ENCODE results near the gene DYNC1LI2. TPM values are rescaled to one million over a fixed set of nuclear protein-coding genes. Genes with fewer than 3 reads are reported as not detected.
"Not testable (repeated sequence)": the region's sequence is repeated elsewhere in the genome, so short reads cannot be mapped to it uniquely, and the experiment has no call there.

Gene DYNC1LI2
- 100 to 1,000 TPM; 109 to 161 (median 128) TPM for polyA plus RNA-seq (ENCODE audit: insufficient read length in 4 of 4)

DNA sequence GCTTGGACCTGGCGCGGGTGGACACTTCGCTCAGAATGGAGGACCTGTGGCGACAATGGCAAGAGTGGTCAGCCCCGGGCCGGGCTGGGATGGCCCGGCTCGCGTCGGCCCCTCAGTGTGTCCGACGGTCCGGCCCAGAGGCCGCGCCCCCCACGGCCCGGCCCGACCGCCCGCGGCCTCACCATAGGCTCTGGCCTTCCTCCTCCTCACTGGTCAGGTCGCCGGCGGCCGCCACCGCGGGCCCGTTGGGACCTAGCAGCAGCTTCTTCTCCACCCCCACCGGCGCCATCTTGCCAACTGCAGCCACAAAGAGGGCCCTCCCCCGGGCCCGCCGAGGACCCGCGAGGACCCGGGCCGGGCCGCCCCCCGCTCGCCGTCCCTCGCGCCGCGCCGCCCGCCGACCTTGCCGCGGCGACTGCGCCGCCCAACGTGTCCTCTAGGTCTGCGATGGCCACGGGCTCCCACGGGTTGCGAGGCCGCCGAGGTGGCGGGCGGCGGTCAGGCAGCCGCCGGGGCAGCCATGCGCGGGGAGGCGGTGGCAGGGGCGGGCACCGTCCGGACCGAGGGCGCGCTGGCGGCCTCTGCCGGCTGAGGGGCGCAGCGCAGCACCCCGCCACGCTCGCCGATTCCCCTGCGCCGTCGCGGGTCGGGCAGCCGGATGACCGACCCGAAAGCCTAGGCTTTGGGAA is at the start of gene DYNC1LI2:
Gene DYNC1LI2, minus strand, starts transcription at position 307 of the 689 bp plus-strand sequence. Its CDS starts 18 bp downstream, at position 289.
- peak in 2 of 4 donors; percentile 54 to 65 for DNase-seq (ENCODE audit: low read depth in 4 of 4, low spot score in 3 of 4)

DNA sequence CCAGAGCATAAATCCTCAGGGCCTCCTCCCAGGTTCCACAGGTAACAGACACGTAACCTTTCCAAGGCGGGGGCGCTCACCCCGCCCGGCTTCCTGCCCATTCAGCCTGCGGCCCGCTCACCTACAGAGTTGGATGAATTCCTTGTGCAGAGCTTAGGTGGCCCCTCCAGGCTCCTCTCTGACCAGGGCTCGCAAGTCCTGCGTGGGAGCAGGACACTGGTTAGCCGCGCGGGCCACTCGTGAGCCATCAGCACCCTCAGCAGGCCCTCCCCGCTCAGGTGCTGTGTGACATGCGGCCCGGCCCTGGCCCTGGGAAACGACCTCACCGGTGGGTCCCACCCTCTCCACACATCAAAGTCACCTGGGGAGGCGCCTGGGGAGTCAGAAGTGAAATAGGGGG is 49.4 kb upstream of the DYNC1LI2 start:
- no peak for DNase-seq (ENCODE audit: low read depth in 4 of 4, low spot score in 3 of 4)

DNA sequence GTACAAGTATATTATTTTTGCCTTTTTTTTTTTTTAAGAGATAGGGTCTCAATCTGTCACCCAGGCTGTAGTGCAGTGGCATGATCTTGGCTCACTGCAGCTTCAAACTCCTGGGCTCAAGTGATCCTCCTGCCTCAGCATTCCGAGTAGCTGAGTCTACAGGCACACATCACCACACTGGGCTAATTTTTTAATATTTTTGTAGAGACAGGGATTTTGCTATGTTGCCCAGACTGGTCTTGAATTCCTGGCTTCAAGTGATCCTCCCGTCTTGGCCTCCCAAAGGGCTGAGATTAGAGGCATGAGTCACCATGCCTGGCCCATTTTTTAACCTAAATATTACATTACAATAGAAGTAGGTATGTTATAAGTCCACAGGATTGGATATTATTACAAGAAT is 46.8 kb upstream of the DYNC1LI2 start:
- no peak for DNase-seq (ENCODE audit: low read depth in 4 of 4, low spot score in 3 of 4)

DNA sequence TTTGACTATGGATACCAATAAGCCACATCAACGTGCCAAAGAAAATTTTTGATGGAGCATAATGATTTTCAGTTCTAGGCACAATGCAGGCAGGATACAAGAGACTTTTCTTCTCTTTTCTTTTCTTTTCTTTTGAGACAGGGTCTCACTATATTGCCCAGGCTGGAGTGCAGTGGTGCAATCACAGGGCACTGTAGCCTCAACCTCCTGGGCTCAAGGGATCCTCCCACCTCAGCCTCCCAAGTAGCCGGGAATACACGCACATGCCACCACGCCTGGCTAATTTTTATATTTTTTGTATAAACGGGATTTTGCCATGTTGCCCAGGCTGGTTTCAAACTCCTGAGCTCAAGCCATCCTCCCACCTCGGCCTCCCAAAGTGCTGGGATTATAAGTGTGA is 42.6 kb upstream of the DYNC1LI2 start:
- not testable (repeated sequence) for DNase-seq (ENCODE audit: low read depth in 4 of 4, low spot score in 3 of 4)

DNA sequence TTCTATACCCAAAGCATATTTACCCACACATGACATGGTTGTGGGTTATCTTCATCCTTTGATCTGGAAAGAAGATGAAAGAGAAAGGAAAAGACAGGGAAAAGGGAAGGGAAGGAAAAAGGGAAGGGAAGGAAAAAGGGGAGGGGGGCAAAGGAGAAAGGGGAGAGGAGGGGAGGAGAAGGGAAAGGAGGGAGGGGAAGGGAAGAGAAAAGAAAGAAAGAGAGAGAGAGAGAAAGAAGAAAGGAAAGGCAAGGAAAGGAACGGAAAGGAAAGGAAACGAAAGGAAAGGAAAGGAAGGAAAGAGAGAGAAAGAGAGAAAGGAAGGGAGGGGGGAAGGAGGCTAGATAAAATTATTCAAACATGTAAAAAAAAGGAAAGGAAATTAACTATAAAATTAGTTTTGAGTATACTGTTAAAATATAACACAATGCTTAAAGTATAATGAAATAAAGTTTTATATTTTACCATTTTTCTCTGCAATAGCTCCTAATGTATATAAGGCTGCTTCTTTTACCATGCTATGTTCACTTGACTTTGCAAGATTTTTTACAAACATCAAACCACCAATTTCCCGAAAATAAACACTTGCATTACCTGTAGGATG is 38.8 kb upstream of the DYNC1LI2 start:
- DNase-seq (ENCODE audit: low read depth in 4 of 4, low spot score in 3 of 4), result no peak

DNA sequence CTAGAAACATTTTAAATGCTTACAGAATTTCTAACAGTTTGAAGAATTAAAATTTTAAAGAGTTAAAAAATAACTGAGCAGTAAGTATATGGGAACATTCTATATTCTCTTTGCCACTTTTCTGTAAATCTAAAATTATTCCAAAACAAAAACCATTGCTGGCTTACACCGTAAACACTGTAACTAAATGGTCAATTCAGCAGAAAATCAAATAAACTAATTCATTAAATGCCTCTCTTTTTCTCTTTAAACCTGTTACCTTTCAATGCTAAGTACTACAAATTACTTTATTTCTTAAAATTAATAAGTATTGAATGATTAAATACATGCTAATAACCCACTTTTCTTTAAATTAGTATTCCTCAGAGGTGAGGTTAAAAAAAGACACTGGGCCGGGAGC is 36.0 kb upstream of the DYNC1LI2 start:
- DNase-seq (ENCODE audit: low read depth in 4 of 4, low spot score in 3 of 4), result no peak

DNA sequence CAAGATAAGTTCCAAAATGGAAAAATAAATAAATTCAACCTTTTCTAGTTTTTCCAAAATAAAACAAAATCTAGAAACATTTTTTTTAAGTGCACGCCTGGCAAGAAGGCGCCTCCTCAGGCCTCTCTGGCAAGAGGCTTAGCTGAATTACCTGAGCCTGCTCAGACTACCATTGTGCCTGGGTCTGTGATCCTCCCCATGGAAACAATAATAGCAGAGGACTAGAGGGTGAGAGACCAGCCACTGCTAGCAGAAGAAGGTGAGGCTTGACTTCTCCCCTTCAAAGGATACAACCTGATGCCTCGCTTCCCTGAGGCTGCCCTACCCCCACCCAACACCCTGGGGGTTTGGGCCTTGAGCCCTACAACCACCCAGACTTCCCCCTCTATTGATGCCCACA is 35.1 kb upstream of the DYNC1LI2 start:
- no peak for DNase-seq (ENCODE audit: low read depth in 4 of 4, low spot score in 3 of 4)

DNA sequence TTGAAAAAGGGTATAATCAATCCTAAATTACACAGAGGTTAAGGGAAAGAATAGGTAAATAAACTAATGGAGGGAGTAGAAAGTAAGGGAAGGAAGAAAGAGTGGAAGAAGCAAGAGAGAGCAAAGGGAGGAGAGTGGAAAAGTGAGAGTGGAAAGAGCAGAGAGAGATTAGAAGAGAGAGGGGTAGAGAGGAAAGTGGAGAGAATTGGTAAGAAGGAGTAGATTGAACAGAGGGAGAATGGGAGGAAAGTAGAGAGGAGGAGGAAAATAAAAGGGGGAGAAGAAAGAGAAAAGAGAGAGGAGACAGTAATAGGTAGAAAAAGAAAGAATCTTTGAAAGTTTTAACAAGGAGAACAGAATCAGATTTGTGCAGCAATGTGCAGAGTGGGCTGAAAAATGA is 25.0 kb upstream of the DYNC1LI2 start:
- DNase-seq (ENCODE audit: low read depth in 4 of 4, low spot score in 3 of 4), result no peak

DNA sequence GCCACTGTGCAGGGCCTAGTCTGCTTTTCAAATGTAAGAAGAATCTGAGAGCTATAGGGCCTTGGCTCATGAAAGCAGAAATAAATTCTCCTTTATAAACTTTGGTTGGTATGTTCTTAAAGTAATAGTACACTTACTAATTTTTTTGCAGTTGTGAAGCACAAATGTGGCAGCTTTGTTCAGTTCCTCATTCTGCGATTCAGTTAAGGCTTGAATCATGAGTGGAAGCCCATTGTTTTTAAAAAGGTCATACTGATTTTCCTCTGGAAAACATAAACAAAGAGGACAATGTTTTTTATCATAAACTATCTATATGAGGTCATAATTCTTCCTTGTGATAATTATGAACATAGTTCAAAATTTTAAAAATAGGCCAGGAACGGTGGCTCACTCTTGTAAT is 23.6 kb upstream of the DYNC1LI2 start:
- no peak for DNase-seq (ENCODE audit: low read depth in 4 of 4, low spot score in 3 of 4)

DNA sequence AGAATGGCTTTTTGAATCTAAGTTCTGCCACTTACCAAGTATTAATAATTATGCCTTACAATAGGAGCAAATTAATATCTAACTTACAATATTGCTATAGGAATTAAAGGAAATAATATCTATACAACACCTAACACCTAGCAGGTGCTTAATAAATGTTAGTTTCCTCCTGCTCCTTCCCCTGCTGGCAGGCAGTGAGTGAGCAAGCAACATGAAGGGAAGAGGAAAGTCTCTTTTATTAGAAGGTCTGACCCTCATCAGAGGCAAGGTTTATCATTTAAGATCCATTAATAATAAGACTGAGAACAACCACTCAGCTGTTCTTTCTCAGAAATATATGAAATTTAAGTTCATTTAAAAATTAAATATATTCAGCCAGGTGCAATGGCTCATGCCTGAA is 6.7 kb upstream of the DYNC1LI2 start:
- no peak for DNase-seq (ENCODE audit: low read depth in 4 of 4, low spot score in 3 of 4)

DNA sequence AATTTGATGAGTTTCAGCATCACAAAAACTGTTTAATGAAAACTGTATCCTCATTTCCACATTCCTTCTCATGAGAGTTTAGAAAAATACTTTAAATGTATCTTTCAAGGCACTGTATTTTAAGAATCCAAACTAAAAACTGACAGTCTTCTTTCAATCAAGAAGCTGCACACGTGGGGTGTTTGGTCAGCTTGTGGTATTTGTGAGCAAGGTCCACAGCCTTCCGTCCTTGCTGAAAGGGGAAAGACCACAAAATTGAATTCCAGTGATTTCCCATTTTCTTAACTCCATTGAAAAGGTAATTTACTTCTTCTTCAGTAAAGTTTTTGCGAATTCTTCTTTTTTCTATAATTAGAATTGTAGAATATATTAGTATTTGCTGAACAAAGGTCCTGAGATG is 3.4 kb upstream of the DYNC1LI2 start:
- DNase-seq (ENCODE audit: low read depth in 4 of 4, low spot score in 3 of 4), result no peak

DNA sequence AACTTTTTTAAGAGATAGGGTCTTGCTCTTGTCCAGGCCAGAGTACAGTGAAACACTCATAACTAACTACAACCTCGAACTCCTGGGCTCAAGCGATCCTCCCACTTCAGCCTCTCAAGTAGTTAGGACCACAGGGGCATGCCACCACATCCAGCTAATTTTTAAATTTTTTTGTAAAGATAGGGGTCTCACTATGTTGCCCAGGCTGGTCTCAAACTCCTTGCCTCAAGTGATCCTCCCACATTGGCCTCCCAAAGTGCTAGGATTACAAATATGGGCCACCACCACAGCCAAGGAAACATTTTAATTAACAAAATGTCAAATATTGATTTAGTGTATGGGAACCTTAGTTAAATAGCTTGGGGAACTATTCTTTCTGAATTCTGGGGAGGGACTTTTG is 2.8 kb upstream of the DYNC1LI2 start:
- DNase-seq (ENCODE audit: low read depth in 4 of 4, low spot score in 3 of 4), result no peak

DNA sequence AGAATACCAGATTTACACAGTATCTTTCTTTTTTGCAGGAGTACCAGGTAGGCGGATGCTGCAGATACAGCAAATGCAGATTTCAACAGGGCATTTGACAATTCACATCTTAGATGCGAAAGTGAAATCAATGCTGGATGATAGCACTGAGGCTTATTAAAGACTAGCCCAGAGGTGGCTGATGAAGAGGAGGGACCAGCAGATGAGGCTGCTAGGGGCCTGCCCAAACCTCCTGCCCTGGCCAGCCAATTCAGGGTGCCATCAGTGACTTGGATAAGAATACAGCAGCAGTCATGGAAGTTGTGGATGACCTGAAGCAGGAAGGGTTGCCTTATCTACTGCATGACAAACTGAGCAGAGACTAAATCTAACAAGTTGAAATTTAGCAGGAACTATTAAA is 1.5 kb upstream of the DYNC1LI2 start:
- DNase-seq (ENCODE audit: low read depth in 4 of 4, low spot score in 3 of 4), result no peak

DNA sequence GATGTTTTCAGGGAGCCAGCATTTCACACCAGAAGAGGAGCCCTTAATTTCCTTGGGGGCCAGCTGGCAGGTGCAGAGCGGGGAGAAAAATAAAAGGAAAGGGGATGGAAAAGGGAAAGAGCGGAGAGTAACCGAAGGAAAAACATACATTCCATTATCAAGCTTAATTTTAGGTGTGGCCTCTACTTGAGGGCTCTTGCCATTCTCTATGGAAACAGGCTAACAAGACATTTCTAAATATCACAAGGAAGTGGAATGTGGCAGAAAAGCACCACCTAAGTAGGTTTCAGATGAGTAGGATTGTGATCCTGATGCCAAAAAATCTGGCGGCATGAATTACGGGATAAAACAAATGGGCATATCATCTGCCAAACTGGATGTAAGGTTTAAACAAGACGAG is 970 bp upstream of the DYNC1LI2 start:
- DNase-seq (ENCODE audit: low read depth in 4 of 4, low spot score in 3 of 4), result no peak

DNA sequence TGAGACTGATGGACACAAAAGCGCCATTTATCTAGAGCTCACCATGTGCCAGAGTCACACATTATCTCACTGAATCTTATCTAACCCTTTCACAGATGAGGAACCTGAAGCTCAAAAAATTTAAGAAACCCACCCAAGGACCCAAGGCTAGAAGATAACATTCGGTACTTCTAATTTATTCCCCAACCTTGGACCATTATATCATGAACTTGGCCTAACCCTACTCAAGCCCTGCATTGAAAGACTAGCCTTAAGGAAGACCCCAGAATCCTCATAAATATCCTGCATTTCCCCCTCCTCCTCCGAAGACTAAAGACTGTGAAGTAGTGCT is 548 bp upstream of the DYNC1LI2 start:
- DNase-seq (ENCODE audit: low read depth in 4 of 4, low spot score in 3 of 4), result no peak

DNA sequence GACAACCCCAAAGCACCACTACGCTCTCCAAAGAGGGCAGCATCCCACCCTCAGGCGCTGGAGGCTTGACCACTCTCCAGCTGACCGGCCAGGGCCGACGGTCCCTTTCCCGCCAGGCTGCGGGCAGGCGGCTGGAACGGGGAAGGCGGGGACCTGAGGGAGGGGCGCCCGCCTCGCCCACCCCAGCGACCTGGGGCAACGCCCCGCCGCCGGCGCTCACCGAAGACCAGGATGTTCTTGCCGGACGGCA is 431 bp downstream of the DYNC1LI2 start:
- no peak for DNase-seq (ENCODE audit: low read depth in 4 of 4, low spot score in 3 of 4)

DNA sequence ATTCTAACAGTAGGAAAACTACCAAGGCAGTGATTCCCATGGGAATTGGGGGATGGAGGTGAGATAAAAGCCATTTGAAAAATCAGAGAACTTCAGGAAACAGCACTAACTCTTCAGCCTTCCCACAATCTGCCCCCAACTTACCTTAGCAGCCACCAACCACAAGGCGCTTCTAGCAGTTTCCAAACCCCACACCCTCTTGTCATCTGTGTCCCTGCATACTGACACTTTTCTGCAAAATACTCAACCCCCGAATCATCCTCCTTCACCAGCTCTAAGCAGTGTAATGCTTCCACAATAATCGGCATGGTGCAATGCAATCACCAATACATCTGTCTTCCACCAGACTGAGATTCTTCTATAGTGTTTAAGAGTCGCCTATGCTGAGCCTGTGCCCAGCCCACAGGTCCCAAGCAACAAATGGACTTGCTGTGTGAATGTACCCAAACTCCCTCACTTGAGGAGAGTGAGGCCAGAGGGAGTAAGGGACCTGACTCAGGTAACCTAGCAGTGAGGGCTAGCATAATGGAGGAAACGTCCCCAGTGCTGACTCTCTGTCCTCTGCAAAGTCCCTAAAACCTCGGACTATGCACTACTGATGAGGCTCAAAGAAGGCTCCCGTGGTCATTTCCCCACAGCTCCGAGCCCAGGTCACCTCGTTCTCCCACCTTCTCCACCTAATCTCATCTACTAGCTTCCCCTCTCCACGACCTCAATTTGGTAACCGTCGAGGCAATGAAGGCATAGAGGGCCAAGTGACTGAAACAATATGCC is 943 bp downstream of the DYNC1LI2 start:
- no peak for DNase-seq (ENCODE audit: low read depth in 4 of 4, low spot score in 3 of 4)

DNA sequence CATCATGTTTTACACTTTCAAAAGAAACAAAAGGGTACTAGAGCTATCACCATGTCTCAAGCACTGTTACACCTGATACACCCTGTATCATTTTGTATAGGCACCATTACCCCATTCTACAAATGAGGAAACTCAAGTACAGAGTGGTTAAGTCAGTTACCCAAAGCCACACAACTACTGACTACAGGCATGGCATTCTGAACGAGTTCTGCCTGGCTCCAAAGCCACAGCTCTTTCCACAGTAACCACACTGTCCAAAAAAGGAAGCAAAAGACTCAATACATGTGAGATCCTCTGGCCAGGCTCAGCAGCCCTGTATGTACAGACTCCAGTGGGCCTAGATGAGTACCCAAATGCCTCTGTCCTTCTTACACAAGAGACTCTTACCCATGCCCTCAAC is 4.7 kb downstream of the DYNC1LI2 start:
- no peak for DNase-seq (ENCODE audit: low read depth in 4 of 4, low spot score in 3 of 4)

DNA sequence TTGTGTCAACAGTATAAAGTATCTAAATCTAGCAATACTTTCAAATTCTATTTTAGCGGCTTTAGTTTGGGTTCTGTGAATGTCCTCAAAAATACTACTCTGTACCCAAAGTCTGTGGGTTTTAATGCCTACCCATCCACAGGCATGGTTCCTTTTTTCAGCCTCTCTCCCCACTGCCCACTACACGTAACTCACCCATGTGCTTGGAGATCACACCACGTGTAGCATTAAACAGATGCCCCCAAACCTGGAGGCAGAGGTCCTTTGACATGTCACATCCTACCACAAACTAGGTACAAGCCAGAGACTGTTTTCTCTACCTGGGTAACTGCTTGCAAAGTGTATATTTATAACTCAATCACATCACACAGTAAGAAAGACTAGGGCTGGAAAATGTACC is 5.4 kb downstream of the DYNC1LI2 start:
- no peak for DNase-seq (ENCODE audit: low read depth in 4 of 4, low spot score in 3 of 4)

DNA sequence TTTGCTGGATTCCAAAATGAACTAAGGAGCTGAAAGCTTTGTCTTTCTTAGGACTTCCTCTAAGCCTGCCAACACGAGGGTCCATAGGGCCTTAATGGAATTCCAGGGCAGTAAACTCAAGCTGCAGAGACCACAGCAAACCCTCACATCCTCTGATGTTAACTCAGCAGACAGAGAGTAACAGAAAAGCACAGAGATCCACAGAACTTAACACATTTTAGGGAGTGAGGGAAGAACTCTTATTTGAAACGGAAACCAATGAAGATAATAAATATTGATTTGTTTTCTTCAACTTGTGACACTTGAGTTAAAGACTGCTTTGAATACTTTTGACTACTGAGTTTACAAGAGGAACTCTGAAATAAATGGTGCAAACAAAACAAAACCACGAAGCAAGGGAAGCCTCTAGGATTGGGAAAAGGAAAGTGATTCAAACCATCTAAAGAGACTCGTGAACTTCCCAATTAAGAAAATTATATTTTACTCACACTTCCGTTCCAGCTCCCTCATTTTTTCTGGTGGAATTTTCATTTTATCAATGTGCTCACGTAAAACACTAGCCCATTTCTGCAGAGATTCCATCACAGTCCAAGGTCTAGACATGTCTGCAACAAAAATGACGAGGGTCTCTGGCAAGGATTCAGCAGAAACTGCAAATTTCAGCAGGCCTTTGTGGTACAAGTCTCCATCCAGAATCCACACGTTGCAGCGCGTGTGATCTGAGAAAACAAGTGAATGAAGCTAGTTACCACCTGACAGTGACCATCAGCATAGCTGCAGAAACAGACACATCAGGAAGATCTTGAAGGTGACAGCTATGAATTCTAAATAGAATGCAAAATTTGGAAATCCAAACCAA is 9.2 kb downstream of the DYNC1LI2 start:
- no peak for DNase-seq (ENCODE audit: low read depth in 4 of 4, low spot score in 3 of 4)

DNA sequence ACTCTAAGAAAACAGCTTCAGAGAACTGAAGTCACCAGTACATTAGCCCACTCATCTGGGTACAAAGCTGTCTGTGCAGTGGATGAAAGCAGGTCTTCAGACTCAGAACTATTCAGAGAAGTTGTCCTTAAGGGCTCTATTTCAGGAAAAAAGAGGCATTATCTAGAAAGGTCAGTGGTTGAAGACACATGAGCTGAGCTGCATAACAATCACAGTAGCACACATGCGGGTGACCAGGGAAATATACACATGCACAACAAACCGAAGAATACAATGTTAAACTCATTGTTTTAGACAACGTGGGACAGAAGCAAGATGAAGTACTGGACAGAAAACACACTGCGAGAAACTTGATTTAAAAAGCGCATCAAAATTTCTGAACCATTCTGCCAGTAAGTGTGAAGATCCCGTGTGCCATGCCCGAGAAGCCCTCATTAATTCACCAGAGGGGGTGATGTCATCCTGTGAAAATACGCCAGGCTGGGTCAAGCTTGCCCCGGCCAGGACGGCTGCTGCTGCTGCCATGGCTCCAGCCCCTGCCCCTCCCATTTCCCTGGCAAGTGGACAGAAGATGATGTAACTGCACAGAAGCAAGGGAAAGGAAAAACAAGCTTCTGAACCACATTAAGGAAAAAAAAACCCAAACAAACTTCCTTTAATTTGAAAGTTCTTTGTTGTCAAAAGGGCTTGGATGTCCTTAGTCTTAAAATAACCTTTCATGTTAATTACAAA is 10.1 kb downstream of the DYNC1LI2 start:
- DNase-seq (ENCODE audit: low read depth in 4 of 4, low spot score in 3 of 4), result peak in 1 of 4 donors; percentile 42
